Myocyte (in vitro differentiated cells): ENCODE results near the gene ERGIC1. TPM values are rescaled to one million over a fixed set of nuclear protein-coding genes. Genes with fewer than 3 reads are reported as not detected.

Experiments used
- DNase-seq: peaks from one replicate; pipeline ENCODE4 v3.0.0-alpha.2; 2012; ENCODE audit warnings: low read depth
- total RNA-seq: library from RNA; depleted of rRNA; stranded (reverse); fragments of >200 nt; gene quantifications from 2 replicates; pipeline ENCODE4 v1.2.3, GENCODE V29; 2014

Gene ERGIC1
- total RNA-seq, 1 donor from 2014 or later: 120 TPM

- DNase-seq: no peak
Measured at GRCh38 chr5:172941067-172941516, 107.0 kb downstream of the ERGIC1 start.

- no peak for DNase-seq
Measured at GRCh38 chr5:172942556-172942955, 108.5 kb downstream of the ERGIC1 start.

DNA sequence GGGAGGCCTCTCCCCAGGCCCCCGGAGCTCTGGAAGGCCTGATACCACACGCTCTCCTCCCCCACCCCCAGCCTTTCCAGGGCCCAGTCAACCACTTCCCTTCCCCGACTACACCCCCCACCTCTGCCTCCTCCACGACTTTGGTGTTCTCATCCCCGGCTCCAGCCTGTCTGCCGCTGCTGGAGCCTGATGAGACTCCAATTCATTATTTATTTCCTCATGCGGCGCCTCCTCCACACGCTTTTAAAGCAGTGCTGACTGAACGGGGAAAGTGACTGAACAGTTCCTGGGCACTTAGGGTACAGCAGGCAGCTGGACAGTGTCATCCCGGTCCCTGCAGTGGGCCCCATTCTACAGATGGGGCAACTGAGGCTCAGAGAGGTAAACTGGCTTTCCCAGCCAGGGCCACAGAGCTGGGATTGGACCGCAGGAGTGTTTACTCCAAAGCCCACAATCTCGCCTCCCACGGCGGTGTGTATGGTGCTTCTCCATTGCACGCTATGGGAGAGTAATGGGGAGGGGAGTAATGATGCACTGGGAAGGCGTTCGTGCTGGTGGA is 109.3 kb downstream of the ERGIC1 start:
- peak; percentile 60 for DNase-seq

DNA sequence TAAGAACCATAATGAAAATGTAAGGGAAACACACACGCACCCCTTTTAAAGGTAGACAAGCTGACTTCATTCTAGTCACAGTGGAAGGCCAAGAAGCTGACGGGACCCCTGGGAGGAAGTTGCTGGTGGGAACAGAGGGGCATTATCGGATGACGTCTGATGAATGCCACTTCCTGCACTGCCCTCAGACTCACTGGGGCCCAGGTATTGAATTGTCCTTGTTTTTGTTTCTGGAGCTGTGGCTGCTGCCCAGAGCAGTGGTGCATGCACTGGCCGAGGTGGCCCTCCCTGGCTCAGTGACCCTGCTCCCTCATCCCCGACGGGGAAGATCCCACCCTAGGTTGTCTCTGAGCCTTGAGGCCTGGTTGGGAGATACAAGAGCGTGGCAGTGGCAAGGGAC is 109.9 kb downstream of the ERGIC1 start:
- DNase-seq: no peak

GRCh38 chr5:172944741-172945140 is 110.7 kb downstream of the ERGIC1 start:
- no peak for DNase-seq

DNA sequence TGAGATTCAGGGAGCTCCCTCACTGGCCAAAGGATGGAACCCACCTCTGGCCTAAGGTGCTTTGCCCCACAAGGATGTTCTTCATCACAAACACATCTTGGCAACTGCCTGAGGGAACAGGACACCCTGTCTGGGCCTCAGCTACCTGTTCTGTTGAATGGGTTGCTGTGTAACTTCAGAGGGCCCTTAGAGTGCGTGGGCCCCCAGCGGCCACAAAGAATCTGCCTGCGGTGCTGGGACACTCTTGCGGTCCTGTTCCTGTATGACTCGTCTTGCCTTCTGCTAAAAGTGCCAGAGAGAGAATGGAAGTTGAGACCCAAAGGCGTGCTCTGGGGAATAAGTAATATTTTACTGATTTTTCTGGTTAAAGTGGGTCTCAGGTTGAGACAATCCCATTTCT is 111.1 kb downstream of the ERGIC1 start:
- DNase-seq: no peak

DNA sequence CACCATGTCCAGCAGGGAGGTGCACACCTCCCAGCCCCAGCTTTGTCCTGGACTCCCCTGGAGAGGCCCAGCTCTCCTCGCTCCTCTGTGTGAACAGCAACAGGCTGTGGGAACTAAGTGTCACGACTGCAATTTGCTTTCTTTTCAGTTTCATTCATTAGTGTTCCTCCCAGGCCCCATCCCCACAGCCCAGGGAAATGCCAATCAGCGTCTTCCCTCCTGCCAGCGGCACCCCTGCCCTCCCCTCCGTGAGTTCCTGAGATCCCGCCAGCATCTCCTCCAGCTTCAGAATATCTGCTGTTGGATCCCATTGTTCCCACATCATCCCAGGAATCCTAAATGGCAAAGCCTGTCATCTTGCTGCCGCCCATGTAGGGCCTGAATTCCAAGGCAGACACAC is 112.1 kb downstream of the ERGIC1 start:
- DNase-seq: no peak

- peak; percentile 75 for DNase-seq
Measured at GRCh38 chr5:172949426-172949825, 115.4 kb downstream of the ERGIC1 start.

DNA sequence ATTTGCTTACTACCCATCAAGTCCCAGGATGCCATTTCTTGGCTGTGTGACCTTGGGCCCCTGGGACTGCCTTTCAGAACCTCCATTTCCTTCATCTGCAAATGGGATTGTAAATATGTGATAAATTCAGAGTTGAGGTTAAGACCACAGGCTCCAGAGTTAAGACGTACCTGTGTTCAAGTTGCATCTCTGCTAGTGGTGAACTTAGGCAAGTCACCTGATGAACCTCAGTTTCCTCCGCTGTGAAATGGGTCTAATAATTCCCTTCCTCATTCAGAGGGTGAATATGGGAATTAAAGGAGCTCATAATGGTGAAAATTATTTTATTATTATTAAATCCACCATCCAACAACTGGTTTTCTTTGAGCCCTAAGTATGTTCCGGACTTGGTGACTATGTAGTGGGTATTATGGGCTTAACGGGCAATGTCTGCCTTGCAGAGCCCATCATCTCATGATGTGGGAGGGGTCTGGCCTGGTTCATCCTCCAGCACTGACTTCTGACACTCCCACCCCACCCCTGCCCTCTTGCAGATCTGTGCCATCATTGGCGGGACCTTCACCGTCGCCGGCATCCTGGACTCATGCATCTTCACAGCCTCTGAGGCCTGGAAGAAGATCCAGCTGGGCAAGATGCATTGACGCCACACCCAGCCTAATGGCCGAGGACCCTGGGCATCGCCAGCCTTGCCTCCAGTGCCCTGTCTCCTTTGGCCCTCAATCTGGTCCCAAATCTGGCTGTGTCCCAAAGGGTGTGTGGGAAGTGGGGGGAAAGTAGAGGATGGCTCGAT is 116.3 kb downstream of the ERGIC1 start:
- no peak for DNase-seq

DNA sequence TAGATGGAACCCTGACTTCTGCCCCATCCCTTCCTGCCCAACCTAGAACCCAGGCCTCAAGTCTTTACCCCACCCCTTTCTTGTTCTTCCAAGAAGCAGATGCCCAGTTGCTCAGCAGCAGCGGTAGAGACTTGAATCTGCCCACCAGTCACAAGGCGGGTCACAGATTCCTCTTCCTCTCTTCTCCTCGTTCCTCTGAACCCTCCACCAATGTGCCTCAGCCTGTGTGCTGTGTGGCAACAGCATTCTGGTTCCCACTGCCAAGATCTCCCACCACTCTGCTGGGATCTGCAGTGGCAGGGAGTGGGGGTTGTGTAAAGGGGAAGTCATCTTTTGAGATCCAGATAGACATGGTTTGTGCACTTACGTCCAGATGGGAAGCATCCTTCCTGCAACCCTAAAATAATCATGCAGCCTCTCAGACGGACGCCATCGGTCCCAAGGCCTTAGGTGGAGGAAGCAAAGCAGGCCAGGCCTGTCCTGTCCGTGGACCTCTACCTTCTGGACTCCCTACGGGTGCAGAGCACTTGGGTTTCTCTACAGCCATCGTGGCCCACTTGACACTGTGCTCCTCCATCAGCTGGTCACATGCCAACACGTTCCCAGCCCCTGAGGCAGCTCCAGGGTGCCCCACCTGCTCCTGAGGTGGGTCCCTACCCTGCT is 117.5 kb downstream of the ERGIC1 start:
- DNase-seq: no peak

GRCh38 chr5:172952034-172952511 is 118.0 kb downstream of the ERGIC1 start:
- peak; percentile 88 for DNase-seq

DNA sequence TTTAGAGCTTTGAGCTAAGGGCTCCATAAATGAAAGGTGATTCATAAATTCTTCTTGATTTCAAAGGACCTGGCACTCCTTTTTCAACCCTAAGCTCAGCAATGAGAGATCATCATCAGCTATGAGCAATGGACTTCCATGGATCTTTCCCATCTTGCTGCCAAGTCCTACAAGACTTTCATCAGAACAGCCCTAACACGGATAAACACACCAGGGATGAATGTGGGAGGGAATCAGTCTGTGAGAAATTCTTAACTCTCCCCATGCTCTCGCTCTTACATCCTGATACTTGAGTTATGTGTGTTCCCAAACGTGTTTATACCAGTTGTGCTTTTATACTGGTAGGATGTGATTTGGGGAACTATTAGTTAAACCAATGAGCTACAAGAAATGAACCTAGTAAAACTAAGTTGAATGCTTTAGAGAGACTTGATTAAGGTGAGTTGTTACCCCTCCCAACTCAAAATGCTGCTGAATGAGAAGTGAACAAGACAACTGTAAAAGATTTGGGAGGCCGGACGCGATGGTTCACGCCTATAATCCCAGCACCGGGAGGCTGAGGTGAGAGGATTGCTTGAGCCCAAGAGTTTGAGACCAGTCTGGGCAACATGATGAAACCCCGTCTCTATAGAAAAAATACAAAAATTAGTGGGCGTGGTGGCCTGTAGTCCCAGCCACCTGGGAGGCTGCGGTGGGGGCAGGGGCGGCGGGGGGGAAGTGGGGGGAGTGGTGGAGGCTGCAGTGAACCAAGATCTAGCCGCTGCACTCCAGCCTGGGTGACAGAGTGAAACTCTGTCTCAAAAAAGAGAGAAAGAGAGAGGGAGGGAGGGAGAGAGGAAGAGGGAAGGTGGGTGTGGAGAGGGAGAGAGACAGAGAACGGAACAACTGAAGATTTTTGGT is 120.0 kb downstream of the ERGIC1 start:
- peak; percentile 52 for DNase-seq

DNA sequence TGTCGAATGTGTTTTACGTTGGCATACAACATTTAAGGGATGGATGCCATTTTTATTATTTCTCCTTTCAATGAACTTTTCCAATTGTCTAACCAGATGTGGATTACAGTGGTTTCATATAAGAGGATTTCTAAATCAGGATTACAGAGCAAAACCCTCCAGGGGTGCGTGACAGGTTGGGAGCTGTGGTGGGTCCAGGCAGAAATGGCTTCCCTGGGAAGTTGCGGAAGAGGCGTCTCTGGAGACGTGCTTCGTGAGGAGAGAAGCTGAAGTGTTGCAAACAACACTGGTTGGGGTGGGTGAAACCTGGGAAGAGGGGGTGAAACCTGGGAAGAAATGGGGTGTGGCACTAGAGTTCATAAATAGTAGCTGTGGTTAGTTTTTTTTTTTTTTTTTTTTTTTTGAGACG is 120.7 kb downstream of the ERGIC1 start:
- DNase-seq: peak; percentile 57

GRCh38 chr5:172956228-172956627 is 122.2 kb downstream of the ERGIC1 start:
- DNase-seq: no peak

DNA sequence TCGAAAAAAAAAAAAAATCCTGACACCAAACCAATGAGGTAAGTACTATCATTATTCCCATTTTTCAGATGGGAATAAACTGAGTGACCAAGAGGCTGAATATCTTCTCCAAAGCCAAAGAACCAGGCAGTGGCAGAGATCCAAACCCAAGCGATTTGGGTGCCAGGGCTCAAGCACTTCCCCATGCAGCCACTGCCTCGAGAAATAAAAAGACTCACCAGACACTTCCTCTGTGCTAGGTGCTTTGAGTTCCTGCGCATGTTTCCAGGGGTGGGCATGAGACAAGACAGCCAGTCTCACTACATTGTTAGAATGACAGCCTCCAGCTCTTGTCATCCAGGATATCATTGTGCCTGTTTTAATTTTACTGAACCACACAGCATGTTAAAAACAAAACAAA is 122.9 kb downstream of the ERGIC1 start:
- DNase-seq: no peak

DNA sequence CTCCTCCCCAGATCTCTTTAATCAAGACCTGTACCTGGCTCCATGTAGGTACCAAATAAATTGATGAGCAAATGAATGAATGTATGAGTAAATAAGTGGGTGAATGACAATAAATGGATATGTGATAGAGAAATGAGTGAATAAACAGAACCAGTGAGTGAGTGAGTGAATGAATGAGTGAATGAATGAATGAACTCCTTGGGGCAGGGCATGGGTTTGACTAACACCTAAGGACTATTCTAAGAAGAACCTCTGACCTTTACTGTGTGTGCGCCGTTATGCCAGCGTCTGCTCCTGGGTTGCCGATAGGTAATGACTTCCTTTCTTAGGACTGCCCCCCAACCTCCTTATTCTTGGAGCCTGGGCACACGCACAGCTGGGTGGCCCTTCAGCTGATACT is 123.4 kb downstream of the ERGIC1 start:
- no peak for DNase-seq

GRCh38 chr5:172958331-172959046 is 124.4 kb downstream of the ERGIC1 start:
- DNase-seq: no peak

DNA sequence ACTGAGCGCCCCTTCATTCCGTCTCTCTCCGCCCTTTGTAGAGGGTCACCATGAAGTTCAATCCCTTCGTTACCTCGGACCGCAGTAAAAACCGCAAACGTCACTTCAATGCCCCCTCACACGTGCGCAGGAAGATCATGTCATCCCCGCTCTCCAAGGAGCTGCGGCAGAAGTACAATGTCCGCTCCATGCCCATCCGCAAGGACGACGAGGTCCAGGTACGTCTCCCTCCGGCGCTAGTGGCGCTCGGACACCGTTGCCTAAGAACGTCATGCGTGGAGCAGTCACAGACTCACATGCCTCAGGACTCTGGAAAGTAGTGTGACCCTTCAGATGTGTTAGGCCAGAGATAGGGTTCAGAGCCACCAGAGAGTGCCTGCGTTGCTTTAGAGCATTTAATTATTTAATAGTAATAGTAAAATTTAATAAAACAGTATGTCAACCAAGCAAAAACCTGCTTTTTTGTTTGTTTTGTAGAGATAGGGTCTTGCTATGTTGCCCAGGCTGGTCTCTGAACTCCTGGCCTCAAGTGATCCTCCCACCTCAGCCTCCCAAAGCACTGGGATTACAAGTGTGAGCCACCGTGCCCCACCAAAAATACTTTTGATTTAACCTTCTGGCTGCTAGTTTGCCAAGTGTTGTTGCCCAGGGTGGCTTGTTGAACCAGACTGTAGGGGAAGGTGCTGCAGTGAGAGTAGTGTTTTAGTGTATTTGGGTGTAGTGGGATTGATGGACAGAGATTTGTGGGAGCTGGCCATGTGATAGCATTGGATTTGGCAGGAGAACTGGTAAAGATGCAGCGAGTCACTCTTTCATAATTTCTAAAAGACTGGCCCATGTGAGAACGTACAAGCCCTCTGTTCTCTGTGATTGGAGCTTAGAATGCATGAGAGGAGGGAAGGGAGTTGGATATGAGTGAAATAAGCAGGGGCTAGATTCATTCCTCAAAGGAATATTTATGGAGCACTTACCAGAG is 126.1 kb downstream of the ERGIC1 start:
- no peak for DNase-seq

GRCh38 chr5:172969921-172970320 is 135.9 kb downstream of the ERGIC1 start:
- DNase-seq: no peak
